CD14-positive monocyte (primary cell): ENCODE results near the gene COA6. TPM values are rescaled to one million over a fixed set of nuclear protein-coding genes. Genes with fewer than 3 reads are reported as not detected.
A peak's percentile ranks its signal among the peaks of the same experiment; 100 is the strongest.

Source experiments
- DNase-seq, 3 donors: peaks; one replicate each; pipeline ENCODE4 v3.0.0-alpha.2; 2011 to 2022
- H2AFZ ChIP-seq: 2 replicates; pipeline ENCODE4 v1.6.0; 2012; ENCODE audit warnings: mild to moderate bottlenecking, low read depth, low read length, inconsistent platforms; ENCODE audit not compliant: insufficient read depth, poor library complexity, severe bottlenecking
- H3K27ac ChIP-seq, 2 donors: 1 replicate in 1 of 2; 2 replicates in 1 of 2; pipeline ENCODE4 v1.5.1; 2012 to 2013; ENCODE audit warnings: low read length in 2 of 2, control low read depth in 1 of 2, inconsistent platforms in 1 of 2, low read depth in 1 of 2, mild to moderate bottlenecking in 1 of 2
- H3K27me3 ChIP-seq, 2 donors: one replicate each; pipeline versions ENCODE4 v1.6.0 to v1.6.1; 2011 to 2013; ENCODE audit warnings: low read length in 2 of 2; ENCODE audit not compliant: control insufficient read depth in 2 of 2, insufficient read depth in 2 of 2
- H3K36me3 ChIP-seq, 2 donors: replicated peaks in 1 of 2; 1 replicate in 1 of 2; 2 replicates in 1 of 2; pipeline versions ENCODE4 v1.5.1 to v1.6.1; 2012 to 2013; ENCODE audit warnings: low read length in 2 of 2, control low read depth in 1 of 2, inconsistent platforms in 1 of 2, mild to moderate bottlenecking in 1 of 2; ENCODE audit not compliant: insufficient read depth in 2 of 2, control insufficient read depth in 1 of 2
- H3K4me1 ChIP-seq, 2 donors: 1 replicate in 1 of 2; 2 replicates in 1 of 2; pipeline versions ENCODE4 v1.5.1 to v1.6.1; 2012 to 2013; ENCODE audit warnings: low read length in 2 of 2, control low read depth in 1 of 2, inconsistent platforms in 1 of 2, mild to moderate bottlenecking in 1 of 2, moderate library complexity in 1 of 2; ENCODE audit not compliant: insufficient read depth in 2 of 2, control insufficient read depth in 1 of 2
- H3K4me2 ChIP-seq: replicated peaks from 2 replicates; pipeline ENCODE3; 2012; ENCODE audit warnings: low read length, moderate library complexity, mild to moderate bottlenecking; ENCODE audit not compliant: poor library complexity, severe bottlenecking; ENCODE audit errors: extremely low read depth
- H3K4me3 ChIP-seq, 3 experiments: fragments of 200-600 bp in 1 of 3; sonication (generic) in 1 of 3; replicated peaks in 1 of 3; 1 replicate in 2 of 3; 2 replicates in 1 of 3; pipeline ENCODE4 v1.5.1; 2011 to 2013; ENCODE audit warnings: low read length in 3 of 3, mild to moderate bottlenecking in 3 of 3, control low read depth in 2 of 3, low read depth in 2 of 3, inconsistent platforms in 1 of 3, moderate library complexity in 1 of 3
- H3K79me2 ChIP-seq: 2 replicates; pipeline ENCODE4 v1.6.0; 2012; ENCODE audit warnings: mild to moderate bottlenecking, control low read depth, inconsistent platforms, low read length, moderate library complexity; ENCODE audit not compliant: insufficient read depth
- H3K9ac ChIP-seq: 2 replicates; pipeline ENCODE4 v1.6.0; 2017; ENCODE audit warnings: low read length, mild to moderate bottlenecking; ENCODE audit not compliant: insufficient read depth, poor library complexity, severe bottlenecking
- H3K9me3 ChIP-seq, 2 donors: replicated peaks in 1 of 2; 1 replicate in 1 of 2; 2 replicates in 1 of 2; pipeline versions ENCODE4 v1.5.1 to v1.6.1; 2012 to 2013; ENCODE audit warnings: low read length in 2 of 2, control low read depth in 1 of 2; ENCODE audit not compliant: control insufficient read depth in 1 of 2, insufficient read depth in 1 of 2
- H4K20me1 ChIP-seq: 2 replicates; pipeline ENCODE4 v1.6.0; 2012; ENCODE audit warnings: mild to moderate bottlenecking, low read length, control low read depth, moderate library complexity; ENCODE audit not compliant: insufficient read depth
- H3K27ac Mint-ChIP-seq, 7 donors: one replicate each; pipeline ENCODE4 v1.8.0; 2020; ENCODE audit warnings: mild to moderate bottlenecking in 7 of 7, mixed read lengths in 7 of 7, moderate library complexity in 6 of 7, inconsistent platforms in 2 of 7
- H3K27me3 Mint-ChIP-seq, 3 donors: one replicate each; pipeline ENCODE4 v1.8.0; 2021 to 2022; ENCODE audit warnings: low read depth in 3 of 3, mild to moderate bottlenecking in 3 of 3, mixed read lengths in 3 of 3, moderate library complexity in 3 of 3, inconsistent platforms in 1 of 3
- H3K36me3 Mint-ChIP-seq, 2 donors: one replicate each; pipeline ENCODE4 v1.8.0; 2020; ENCODE audit warnings: mixed read lengths in 2 of 2, inconsistent platforms in 1 of 2, mild to moderate bottlenecking in 1 of 2
- H3K4me1 Mint-ChIP-seq: one replicate; pipeline ENCODE4 v1.8.0; 2020; ENCODE audit warnings: mild to moderate bottlenecking, mixed read lengths
- H3K4me3 Mint-ChIP-seq, 2 donors: one replicate each; pipeline ENCODE4 v1.8.0; 2020; ENCODE audit warnings: mild to moderate bottlenecking in 2 of 2, mixed read lengths in 2 of 2, moderate library complexity in 1 of 2
- H3K9me3 Mint-ChIP-seq, 7 donors: one replicate each; pipeline ENCODE4 v1.8.0; 2020 to 2022; ENCODE audit warnings: mixed read lengths in 7 of 7, mild to moderate bottlenecking in 6 of 7, moderate library complexity in 6 of 7, inconsistent platforms in 2 of 7
- CTCF ChIP-seq: fragments of 200-600 bp; IDR thresholded peaks from one replicate; pipeline ENCODE4 v1.8.0; 2022; ENCODE audit warnings: antibody characterized with exemption, mild to moderate bottlenecking
- WGBS: methylation state at CpG from one replicate; pipeline ENCODE4 v1.1.5; 2013; ENCODE audit warnings: missing lambda C conversion rate; ENCODE audit not compliant: insufficient coverage; 5-methylcytosine and 5-hydroxymethylcytosine counted together
- intact Hi-C, 2 donors: fragments of 100-400 bp; cut with micrococcal nuclease; formaldehyde crosslinking; loops; one replicate each; pipeline versions ENCODE4 v1.15.0 to v1.15.1; 2023
- polyA plus RNA-seq, 3 donors: library from polyadenylated mRNA; depleted of rRNA in 1 of 3; unstranded in 2 of 3; stranded (reverse) in 1 of 3; fragments of 300-500 nt in 2 of 3; fragments of >200 nt in 1 of 3; fragmentation: Illumina TruSeq in 2 of 3; gene quantifications; 1 replicate in 2 of 3; 2 replicates in 1 of 3; pipeline ENCODE4 v1.2.3, GENCODE V29; 2012 to 2021

COA6 gene
- polyA plus RNA-seq, 3 donors, result 7.2 to 55.5 (median 46.3) TPM

GRCh38 chr1:234331507-234331906 lies 41.7 kb upstream of the COA6 start:
- Histone ChIP-seq H4K20me1 (no peaks in the 10 kb centered on the region), H3K79me2 (no peaks in the 10 kb centered on the region), H3K27ac (peak overlapping the region; percentile 50 to 77), H3K4me2 (peak overlapping the region; percentile 9), H3K4me1 (peaks cover 48 to 49% of the 10 kb centered on the region in 2 donors), H3K4me3 (no peak overlapping the region), H3K9ac (no peak overlapping the region), H3K36me3 (no peaks in the 10 kb centered on the region), H3K9me3 (peaks cover 7 to 8% of the 10 kb centered on the region in 2 donors), H3K27me3 (no peaks in the 10 kb centered on the region), H2AFZ (no peak overlapping the region)
- intact Hi-C loops, result no loop called here
- Mint-ChIP-seq H3K4me1 (peaks cover 41% of the 10 kb centered on the region), H3K4me3 (peak overlapping the region in 1 of 2 donors; percentile 9), H3K36me3 (peaks cover 0 to 3% of the 10 kb centered on the region in 2 donors), H3K27me3 (peaks cover 1 to 5% (median 3%) of the 10 kb centered on the region in 3 donors), H3K9me3 (peaks cover 6 to 22% (median 10%) of the 10 kb centered on the region in 7 donors), H3K27ac (peak overlapping the region; percentile 93 to 97 (median 96))
- peak; percentile 81 to 94 (median 92) for DNase-seq
- 0% methylated on average over 2 of the region's 2 CpGs for WGBS
- no peak for TF ChIP-seq CTCF

- no peak overlapping the region for H2AFZ ChIP-seq
- H3K27me3 Mint-ChIP-seq, result peaks cover 1 to 3% (median 3%) of the 10 kb centered on the region in 3 donors
- intact Hi-C loops, result no loop called here
- H3K9me3 Mint-ChIP-seq, result peaks cover 15 to 37% (median 23%) of the 10 kb centered on the region in 7 donors
- no peak overlapping the region for H3K27ac ChIP-seq
- no peak for DNase-seq
- no CpG with 5 or more reads among the region's 2 CpGs for WGBS
- H3K79me2 ChIP-seq, result no peaks in the 10 kb centered on the region
- no peaks in the 10 kb centered on the region for H3K27me3 ChIP-seq
- no peaks in the 10 kb centered on the region for H4K20me1 ChIP-seq
- H3K4me3 Mint-ChIP-seq, result no peak overlapping the region
- H3K4me1 Mint-ChIP-seq, result peaks cover 13% of the 10 kb centered on the region
- no peak overlapping the region for H3K4me3 ChIP-seq
- peaks cover 7 to 19% of the 10 kb centered on the region in 2 donors for H3K9me3 ChIP-seq
- no peak overlapping the region for H3K9ac ChIP-seq
- no peaks in the 10 kb centered on the region for H3K36me3 ChIP-seq
- TF ChIP-seq CTCF, result no peak
- no peak overlapping the region for H3K27ac Mint-ChIP-seq
- H3K4me2 ChIP-seq, result no peak overlapping the region
- H3K36me3 Mint-ChIP-seq, result peaks cover 3 to 4% of the 10 kb centered on the region in 2 donors
- H3K4me1 ChIP-seq, result peaks cover 17 to 18% of the 10 kb centered on the region in 2 donors
Observed at GRCh38 chr1:234336359-234336758, 36.9 kb upstream of the COA6 start.
